ENCODE data around the gene RO60. TPM values are rescaled to one million over a fixed set of nuclear protein-coding genes. Genes with fewer than 3 reads are reported as not detected.

The RO60 gene
- total and polyA plus RNA-seq, 2 of the 13 experiments (the other 11 are each of a cell fraction or from before 2014, with no cell fraction given), result 20.3 to 53.7 TPM

GRCh38 chr1:193104907-193105820 lies 45.8 kb downstream of the RO60 start, which contains the start of gene GLRX2 (continued):
- TF ChIP-seq SMARCC2 (IDR thresholded peaks at IDR 0.05), result no peak
- no peak for TF ChIP-seq ZEB1 (IDR thresholded peaks at IDR 0.05; ENCODE audit: insufficient replicate concordance, low read depth)
- no peak for TF ChIP-seq MATR3 (CRISPR knock-in tag; IDR thresholded peaks at IDR 0.05)
- TF ChIP-seq RFX1 (IDR thresholded peaks at IDR 0.05), result no peak
- no peak; the same call in 1 of the 2 replicates for TF ChIP-seq RFXAP (CRISPR knock-in tag; IDR thresholded peaks at IDR 0.05; ENCODE audit: borderline replicate concordance)
- no peak for TF ChIP-seq GPBP1L1 (CRISPR knock-in tag; IDR thresholded peaks at IDR 0.05)
- TF ChIP-seq ZNF841 (CRISPR knock-in tag; IDR thresholded peaks at IDR 0.05; ENCODE audit: borderline replicate concordance), result no peak
- no peak for TF ChIP-seq ZBTB33 (CRISPR knock-in tag; IDR thresholded peaks at IDR 0.05)
- peak; percentile 61 for TF ChIP-seq FOXA3 (CRISPR knock-in tag; IDR thresholded peaks at IDR 0.05)
- peak; percentile 62; the same call in 1 of the 2 replicates for TF ChIP-seq TFAP4 (IDR thresholded peaks at IDR 0.05; ENCODE audit: borderline replicate concordance, low read depth)
- no peak for TF ChIP-seq ZNF362 (CRISPR knock-in tag; IDR thresholded peaks at IDR 0.05; ENCODE audit: borderline replicate concordance)
- no peak for TF ChIP-seq SMARCE1 (IDR thresholded peaks at IDR 0.05; ENCODE audit: borderline replicate concordance)
- 0 out of 2 replicates have a peak, but pooled peaks have one; percentile 14 for TF ChIP-seq ZNF552 (CRISPR knock-in tag; IDR thresholded peaks at IDR 0.05; ENCODE audit: borderline replicate concordance)
- TF ChIP-seq EP300 (IDR thresholded peaks at IDR 0.05; ENCODE audit: low read depth in 2 of 2, low read length in 2 of 2), result peak in 1 of 2 experiments; percentile 39; a peak in 1 of 4 replicates
- TF ChIP-seq EP300 (CRISPR knock-in tag; IDR thresholded peaks at IDR 0.05; ENCODE audit: borderline replicate concordance), result no peak
- TF ChIP-seq ZNF20 (CRISPR knock-in tag; IDR thresholded peaks at IDR 0.05), result no peak
- TF ChIP-seq ZNF577 (CRISPR knock-in tag; IDR thresholded peaks at IDR 0.05; ENCODE audit: borderline replicate concordance, low read depth), result no peak
- no peak for TF ChIP-seq MAFK (conservative IDR thresholded peaks at IDR 0.05 in 1 of 2, IDR thresholded peaks at IDR 0.05 in 1 of 2; ENCODE audit: low read length in 2 of 2)
- no peak for TF ChIP-seq ZNF792 (CRISPR knock-in tag; IDR thresholded peaks at IDR 0.05)
- no peak for TF ChIP-seq RARG (CRISPR knock-in tag; IDR thresholded peaks at IDR 0.05; ENCODE audit: low read depth)
- no peak for TF ChIP-seq ZBTB7A (CRISPR knock-in tag; IDR thresholded peaks at IDR 0.05)
- TF ChIP-seq JARID2 (CRISPR knock-in tag; IDR thresholded peaks at IDR 0.05; ENCODE audit: insufficient replicate concordance), result no peak

All from HepG2 (cell line).